GM04504 (cell line): Measurements from ENCODE around the gene GALR2.
A peak's percentile ranks its signal among the peaks of the same experiment; 100 is the strongest.

Experiments
- DNase-seq: peaks from one replicate; pipeline ENCODE4 v3.0.0-alpha.2; 2012; ENCODE audit warnings: low read depth

GALR2 gene

DNA sequence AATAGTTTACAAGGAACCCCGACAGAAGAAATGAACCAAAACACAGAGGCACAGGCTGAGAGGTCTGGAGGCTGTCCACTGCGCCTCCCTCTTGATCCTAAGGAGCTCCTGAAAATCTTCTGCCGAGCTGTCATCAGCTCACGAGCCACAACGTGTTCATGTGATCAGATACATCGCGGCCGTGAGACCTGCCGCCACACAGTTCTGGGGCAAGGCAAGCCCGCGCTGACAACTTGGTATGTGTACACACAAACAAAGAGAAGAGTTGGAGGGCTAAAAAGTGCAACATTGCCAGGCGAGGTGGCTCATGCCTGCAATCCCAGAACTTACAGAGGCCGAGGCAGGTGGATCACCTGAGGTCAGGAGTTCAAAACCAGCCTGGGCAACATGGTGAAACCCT is 21.4 kb downstream of the GALR2 start:
- DNase-seq: no peak

DNA sequence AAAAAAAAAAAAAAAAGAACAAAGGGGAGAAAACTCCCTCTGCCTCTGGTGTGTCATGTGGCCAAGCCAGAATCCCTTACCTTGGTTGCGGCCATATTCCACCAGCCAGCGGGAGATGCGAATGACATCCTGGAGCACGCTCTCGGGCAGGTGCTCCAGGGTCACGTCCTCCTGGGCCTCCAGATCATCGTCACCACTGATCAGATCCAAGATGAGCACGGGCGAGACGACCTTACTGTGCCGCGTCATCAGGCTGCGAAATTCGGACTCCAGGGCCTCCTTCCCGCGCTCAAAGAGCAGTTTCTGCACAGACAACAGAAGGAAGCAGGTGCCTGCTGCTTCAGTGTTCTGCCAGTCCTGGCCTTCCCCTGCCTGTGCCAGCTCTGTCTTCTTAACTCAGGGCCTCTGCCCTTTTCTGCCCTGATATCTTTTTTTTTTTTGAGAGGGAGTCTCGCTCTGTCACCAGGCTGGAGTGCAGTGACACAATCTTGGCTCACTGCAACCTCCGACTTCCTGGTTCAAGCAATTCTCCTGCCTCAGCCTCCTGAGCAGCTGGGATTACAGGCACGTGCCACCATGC is 23.2 kb downstream of the GALR2 start:
- no peak for DNase-seq

DNA sequence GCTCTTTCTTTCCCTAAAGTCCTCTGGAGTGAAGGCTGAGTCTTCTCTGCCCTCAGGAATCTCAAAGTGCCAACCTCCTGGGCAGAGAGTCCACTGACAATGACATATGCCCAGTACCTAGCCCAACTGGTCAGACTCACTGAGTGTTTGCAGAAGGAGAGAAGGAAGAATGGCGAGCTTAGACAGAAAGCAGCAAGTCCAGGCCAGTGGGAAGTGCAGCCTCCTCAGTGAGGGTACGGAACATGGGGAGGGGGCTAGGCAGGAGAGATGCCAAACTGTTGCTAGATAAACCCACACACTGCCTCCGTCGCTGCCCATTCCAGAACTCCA is 28.3 kb downstream of the GALR2 start:
- DNase-seq: no peak

- DNase-seq: peak; percentile 82
Observed at GRCh38 chr17:76103274-76104139, 28.9 kb downstream of the GALR2 start, which contains the start of gene EXOC7. Gene EXOC7 (minus strand): TSS chr17:76103787. CDS start chr17:76103692, 95 bp downstream.

DNA sequence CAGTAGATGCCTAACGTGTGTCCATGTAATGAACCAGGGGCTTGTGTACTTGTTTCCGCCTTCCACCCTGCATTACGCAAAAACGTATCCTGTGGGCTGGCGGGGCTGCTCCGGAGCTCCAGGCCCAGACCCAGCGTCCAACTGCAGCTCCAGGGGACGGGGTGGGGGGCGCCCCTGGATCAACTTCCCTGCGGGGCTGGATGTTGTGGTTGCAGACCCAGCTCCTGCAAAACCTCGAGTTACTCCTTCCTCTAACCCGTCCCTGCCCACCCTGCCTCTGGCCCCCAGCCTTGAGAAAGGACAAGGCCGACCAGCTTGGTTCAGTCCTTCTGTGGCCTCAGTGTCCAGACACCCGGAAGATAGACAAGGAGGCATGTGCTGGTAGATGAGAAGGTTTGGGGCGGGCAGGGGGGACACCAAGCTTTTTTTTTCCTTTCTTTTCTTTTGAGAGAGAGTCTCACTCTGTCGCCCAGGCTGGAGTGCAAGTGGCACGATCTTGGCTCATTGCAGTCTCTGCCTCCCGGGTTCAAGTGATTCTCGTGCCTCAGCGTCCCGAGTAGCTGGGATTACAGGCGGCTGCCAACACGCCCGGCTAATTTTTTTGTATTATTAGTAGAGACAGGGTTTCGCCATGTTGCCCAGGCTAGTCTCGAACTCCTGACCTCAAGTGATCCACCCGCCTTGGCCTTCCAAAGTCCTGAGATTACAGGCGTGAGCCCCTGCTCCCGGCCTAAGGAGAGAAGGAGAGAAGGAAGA is 29.7 kb downstream of the GALR2 start:
- DNase-seq: no peak

GRCh38 chr17:76104896-76105231 is 30.3 kb downstream of the GALR2 start:
- DNase-seq: no peak

GRCh38 chr17:76106703-76107102 is 32.1 kb downstream of the GALR2 start:
- no peak for DNase-seq

DNA sequence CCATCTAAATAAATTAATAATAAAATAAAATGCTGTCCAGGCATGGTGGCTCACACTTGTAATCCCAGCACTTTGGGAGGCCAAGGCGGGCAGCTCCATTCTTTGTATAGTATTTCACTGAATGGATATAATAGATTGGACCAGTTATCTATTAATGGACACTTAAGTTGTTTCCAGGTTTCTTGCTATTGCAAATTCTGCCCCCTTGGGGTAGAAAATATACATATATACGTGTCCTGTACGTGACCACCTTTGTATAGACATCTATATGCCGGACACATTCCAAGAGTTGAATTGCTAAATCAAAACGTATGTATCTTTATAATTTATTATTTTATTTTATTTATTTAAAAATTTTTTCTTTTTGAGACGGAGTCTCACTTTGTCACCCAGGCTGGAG is 32.9 kb downstream of the GALR2 start:
- DNase-seq: no peak

DNA sequence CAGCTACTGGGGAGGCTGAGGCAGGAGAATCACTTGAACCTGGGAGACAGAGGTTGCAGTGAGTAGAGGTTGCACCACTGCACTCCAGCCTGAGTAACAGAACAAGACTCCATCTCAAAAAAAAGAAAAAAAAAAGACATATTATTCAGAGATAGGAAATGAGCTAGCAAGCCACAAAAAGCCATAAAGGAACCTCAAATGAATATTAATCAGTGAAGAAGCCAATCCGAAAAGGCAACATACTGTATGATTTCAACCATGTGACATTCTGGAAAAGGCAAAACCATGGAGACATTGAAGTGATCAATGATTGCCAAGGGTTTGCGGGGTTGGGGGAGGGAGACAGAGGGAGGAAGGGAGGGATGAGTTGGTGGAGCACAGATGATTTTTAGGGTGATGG is 37.4 kb downstream of the GALR2 start:
- no peak for DNase-seq

- DNase-seq: no peak
Observed at GRCh38 chr17:76115138-76115754, 40.7 kb downstream of the GALR2 start.

DNA sequence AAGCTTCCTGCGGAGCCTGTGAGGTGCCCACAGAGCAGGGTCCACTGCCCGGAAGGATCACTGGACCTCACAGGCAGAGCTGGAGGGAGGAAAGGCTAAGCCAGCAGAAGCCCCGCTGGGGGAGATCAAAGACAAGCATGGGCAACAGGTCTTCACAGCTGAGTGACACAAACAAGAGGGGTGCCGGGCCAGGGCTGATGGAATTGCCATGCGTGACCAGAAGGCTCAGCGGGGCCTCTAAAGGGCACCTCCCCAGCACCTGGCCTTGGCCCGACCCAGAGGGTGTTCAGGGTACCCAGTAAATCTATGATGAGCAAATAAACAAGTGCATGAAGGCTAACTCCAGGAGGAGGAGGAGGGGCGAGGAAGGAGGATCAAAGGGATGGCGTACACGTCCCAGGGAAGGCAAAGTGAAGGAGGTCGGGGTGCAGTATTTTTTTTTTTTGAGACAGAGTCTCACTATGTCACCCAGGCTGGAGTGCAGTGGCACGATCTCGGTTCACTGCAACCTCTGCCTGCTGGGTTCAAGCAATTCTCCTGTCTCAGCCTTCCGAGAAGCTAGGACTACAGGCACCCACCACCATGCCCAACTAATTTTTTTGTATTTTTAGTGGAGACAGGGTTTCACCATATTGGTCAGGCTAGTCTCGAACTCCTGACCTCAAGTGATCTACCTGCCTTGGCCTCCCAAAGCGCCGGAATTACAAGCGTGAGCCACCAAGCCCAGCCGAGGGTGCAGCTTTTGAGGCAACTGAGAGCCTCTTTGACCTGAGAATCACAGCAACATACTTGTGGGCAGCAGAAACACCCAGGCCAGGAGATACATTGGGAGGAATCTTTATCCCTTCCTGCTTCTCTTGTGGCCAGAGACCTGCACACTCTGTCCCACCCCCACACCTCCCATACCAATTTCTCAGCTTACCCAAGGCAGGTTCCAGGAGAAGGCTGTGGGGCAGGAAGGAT is 45.1 kb downstream of the GALR2 start:
- no peak for DNase-seq

DNA sequence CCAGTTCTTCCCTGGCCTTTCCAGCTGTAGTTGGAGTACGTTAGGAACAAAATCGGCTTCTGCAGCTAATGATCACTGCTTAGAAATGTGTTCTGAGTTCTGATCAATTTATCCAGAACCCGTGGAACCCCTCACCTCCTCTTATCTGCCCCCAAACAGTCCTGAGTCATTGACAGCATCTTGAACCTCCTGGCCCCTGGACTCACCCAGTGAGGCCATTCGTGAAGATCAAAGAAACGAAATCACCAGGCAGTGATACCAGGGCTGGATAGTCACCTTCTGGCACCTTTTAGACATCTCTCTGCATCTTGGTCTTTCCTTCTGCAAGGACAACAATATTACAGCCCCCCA is 46.1 kb downstream of the GALR2 start:
- no peak for DNase-seq

DNA sequence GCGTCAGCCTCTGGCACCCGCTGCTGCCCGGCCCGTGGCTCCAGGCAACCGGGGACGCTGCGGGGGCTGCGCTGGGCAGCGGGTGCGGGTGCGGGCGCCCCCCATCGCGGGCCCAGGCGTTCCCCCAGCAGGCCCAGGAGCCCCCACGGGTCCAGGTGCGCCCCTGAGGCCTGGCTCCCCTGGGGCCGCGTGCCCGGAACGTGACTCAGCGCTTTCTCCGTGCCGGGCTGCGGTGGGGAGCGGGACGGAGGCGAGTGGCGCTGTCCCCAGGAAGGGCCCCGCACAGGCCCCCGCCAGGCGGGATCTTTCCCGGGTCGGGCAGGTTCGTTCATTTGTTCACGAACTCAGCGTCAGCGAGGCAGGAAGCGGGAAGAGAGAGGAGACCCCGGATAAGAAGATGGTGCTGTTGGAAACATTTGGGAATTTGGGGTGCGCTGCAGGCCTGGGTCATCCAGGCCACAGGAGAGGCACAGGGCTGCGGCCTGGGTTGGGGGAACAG is 47.4 kb downstream of the GALR2 start:
- DNase-seq: no peak

GRCh38 chr17:76122431-76123190 is 48.0 kb downstream of the GALR2 start:
- no peak for DNase-seq

DNA sequence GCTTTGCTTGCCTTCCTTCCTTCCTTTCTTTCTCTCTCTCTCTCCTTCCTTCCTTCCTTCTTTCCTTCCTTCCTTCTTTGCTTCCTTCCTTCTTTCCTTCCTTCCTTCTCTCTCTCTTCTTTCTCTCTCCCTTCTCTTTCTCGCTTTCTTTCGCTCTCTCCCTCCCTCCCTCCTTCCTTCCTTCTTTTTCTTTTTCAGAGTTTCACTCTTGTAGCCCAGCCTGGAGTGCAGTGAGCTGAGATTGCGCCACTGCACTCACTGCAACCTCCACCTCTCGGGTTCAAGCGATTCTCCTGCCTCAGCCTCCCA is 48.6 kb downstream of the GALR2 start:
- no peak for DNase-seq

GRCh38 chr17:76123749-76124581 is 49.4 kb downstream of the GALR2 start:
- no peak for DNase-seq

- no peak for DNase-seq
Observed at GRCh38 chr17:76124582-76125390, 50.2 kb downstream of the GALR2 start.

DNA sequence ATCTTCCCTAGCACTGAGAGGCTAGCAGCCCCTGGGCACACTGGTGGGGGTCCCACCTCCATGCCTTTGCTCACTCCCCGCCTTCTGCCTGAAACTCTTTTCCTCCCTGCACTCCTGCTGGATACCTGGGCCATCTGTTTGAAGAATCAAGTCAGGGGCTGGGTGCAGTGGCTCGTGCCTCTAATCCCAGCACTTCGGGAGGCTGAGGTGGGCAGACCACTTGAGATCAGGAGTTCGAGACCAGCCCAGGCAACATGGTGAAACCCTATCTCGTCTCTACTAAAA is 50.8 kb downstream of the GALR2 start:
- DNase-seq: no peak

GRCh38 chr17:76125922-76126321 is 51.3 kb downstream of the GALR2 start:
- DNase-seq: no peak
